Measurements from ENCODE around the gene CXCL11. TPM values are rescaled to one million over a fixed set of nuclear protein-coding genes. Genes with fewer than 3 reads are reported as not detected.

Gene CXCL11
- total RNA-seq, 1 experiment from 2014 or later, result not detected

DNA sequence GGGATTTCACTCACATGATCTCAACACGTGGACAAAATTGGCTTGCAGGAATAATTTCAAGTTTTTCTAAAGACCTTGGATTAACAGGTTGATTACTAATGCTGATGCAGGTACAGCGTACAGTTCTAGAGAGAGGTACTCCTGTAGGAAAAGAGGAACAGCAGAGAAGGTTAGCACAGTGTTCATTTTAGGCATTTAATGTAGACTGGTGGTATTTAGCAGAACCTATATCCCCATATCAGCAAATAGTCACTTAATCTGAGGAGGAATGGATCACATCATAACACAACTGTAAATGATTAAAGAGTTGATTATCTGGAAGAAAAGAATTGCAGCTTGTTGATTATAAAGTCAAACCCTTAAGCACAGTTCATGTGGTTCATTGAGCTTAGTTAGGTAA, 13.2 kb downstream of the CXCL11 start:
- no peaks in the 10 kb centered on the region for H3K4me1 Mint-ChIP-seq
- no peak for DNase-seq
- H3K4ac ChIP-seq (ENCODE audit: low read depth, low read length), result no peak overlapping the region
- H2BK12ac ChIP-seq (ENCODE audit: insufficient read length, low read depth, low read length), result no peak overlapping the region
- H3K27ac ChIP-seq (ENCODE audit: insufficient read length, low read depth, low read length), result no peak overlapping the region
- H3K9ac ChIP-seq (ENCODE audit: extremely low read depth, insufficient read length, low read length), result no peak overlapping the region
- H2BK20ac ChIP-seq (ENCODE audit: low read depth, low read length, poor library complexity, severe bottlenecking), result no peak overlapping the region
- H2AK5ac ChIP-seq (ENCODE audit: insufficient read length, low read length), result no peak overlapping the region
- no peak overlapping the region for H3K27ac Mint-ChIP-seq
- H3K9me3 ChIP-seq (ENCODE audit: control insufficient read depth, low read depth, low read length), result no peaks in the 10 kb centered on the region
- H3T11ph ChIP-seq (ENCODE audit: low read length), result no peak overlapping the region
- no peaks in the 10 kb centered on the region for H3K79me1 ChIP-seq (ENCODE audit: insufficient read depth, low read depth, low read length, poor library complexity, severe bottlenecking)
- no peak overlapping the region for H3K56ac ChIP-seq (ENCODE audit: insufficient read length, low read depth, low read length)
- H3K36me3 Mint-ChIP-seq (ENCODE audit: insufficient read depth in 1 of 3, low read depth in 3 of 3), result no peaks in the 10 kb centered on the region
- no peak overlapping the region for H4K91ac ChIP-seq (ENCODE audit: insufficient read length, low read depth, low read length)
- no peaks in the 10 kb centered on the region for H3K4me1 ChIP-seq (ENCODE audit: insufficient read depth, low read length)
- H2BK15ac ChIP-seq (ENCODE audit: low read depth, low read length), result no peak overlapping the region
- no peak overlapping the region for H4K8ac ChIP-seq (replicated peaks; ENCODE audit: insufficient read length, low read depth, low read length)
- H3K4me2 ChIP-seq (ENCODE audit: insufficient read depth, insufficient read length, low read length), result no peak overlapping the region
- H3K4me3 Mint-ChIP-seq, result no peak overlapping the region
- H3K79me2 ChIP-seq (ENCODE audit: insufficient read depth, low read length), result no peaks in the 10 kb centered on the region
- no peaks in the 10 kb centered on the region for H3K9me3 Mint-ChIP-seq
- H4K20me1 ChIP-seq (ENCODE audit: control insufficient read depth, insufficient read depth, insufficient read length), result no peaks in the 10 kb centered on the region
- H3K23ac ChIP-seq (ENCODE audit: insufficient read length, low read depth, low read length), result no peak overlapping the region
- H3K14ac ChIP-seq (ENCODE audit: insufficient read depth, low read length), result no peak overlapping the region
- H3K18ac ChIP-seq (ENCODE audit: insufficient read length, low read depth, low read length), result no peak overlapping the region
- H3K23me2 ChIP-seq (ENCODE audit: insufficient read length, low read depth, low read length, poor library complexity, severe bottlenecking), result no peaks in the 10 kb centered on the region
- peaks cover 2% of the 10 kb centered on the region; the same call in 1 of the 2 replicates for H3K27me3 Mint-ChIP-seq (ENCODE audit: low read depth)
- H3K27me3 ChIP-seq (ENCODE audit: insufficient read depth, low read length), result no peaks in the 10 kb centered on the region
- WGBS (ENCODE audit: extremely low coverage, insufficient read length, low lambda C conversion rate), result no CpG with 5 or more reads among the region's 2 CpGs
- TF ChIP-seq, protein P1, sequence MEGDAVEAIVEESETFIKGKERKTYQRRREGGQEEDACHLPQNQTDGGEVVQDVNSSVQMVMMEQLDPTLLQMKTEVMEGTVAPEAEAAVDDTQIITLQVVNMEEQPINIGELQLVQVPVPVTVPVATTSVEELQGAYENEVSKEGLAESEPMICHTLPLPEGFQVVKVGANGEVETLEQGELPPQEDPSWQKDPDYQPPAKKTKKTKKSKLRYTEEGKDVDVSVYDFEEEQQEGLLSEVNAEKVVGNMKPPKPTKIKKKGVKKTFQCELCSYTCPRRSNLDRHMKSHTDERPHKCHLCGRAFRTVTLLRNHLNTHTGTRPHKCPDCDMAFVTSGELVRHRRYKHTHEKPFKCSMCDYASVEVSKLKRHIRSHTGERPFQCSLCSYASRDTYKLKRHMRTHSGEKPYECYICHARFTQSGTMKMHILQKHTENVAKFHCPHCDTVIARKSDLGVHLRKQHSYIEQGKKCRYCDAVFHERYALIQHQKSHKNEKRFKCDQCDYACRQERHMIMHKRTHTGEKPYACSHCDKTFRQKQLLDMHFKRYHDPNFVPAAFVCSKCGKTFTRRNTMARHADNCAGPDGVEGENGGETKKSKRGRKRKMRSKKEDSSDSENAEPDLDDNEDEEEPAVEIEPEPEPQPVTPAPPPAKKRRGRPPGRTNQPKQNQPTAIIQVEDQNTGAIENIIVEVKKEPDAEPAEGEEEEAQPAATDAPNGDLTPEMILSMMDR (conservative IDR thresholded peaks at IDR 0.05), result no peak
- H2BK120ac ChIP-seq (ENCODE audit: low read depth, low read length, poor library complexity, severe bottlenecking), result no peak overlapping the region
- H2BK5ac ChIP-seq (ENCODE audit: insufficient read length, low read length), result no peak overlapping the region
- no peak overlapping the region for H2AFZ ChIP-seq (ENCODE audit: low read length)
- H4K5ac ChIP-seq (ENCODE audit: insufficient read length, low read depth, low read length), result no peak overlapping the region
